Activated naive CD8-positive, alpha-beta T cell treated with anti-CD3 and anti-CD28 coated beads, Interleukin-2, amount 50 U/mL, for 24 hours (primary cell): ENCODE data around the gene SLC2A8.

Experiments used
- ATAC-seq: fragments of 150-1000 bp; cut with Tn5 transposase; one replicate; pipeline ENCODE4 v1.10.0; 2021
- DNase-seq: peaks from one replicate; pipeline ENCODE4 v3.0.0; 2021
- H3K27ac Mint-ChIP-seq: one replicate; pipeline ENCODE4 v1.8.0; 2021; ENCODE audit warnings: mild to moderate bottlenecking, mixed read lengths
- H3K27me3 Mint-ChIP-seq: one replicate; pipeline ENCODE4 v1.8.0; 2021; ENCODE audit warnings: mixed read lengths
- H3K36me3 Mint-ChIP-seq: one replicate; pipeline ENCODE4 v1.8.0; 2021; ENCODE audit warnings: low read depth, mixed read lengths
- H3K4me1 Mint-ChIP-seq: one replicate; pipeline ENCODE4 v1.8.0; 2021; ENCODE audit warnings: mixed read lengths
- H3K4me3 Mint-ChIP-seq: one replicate; pipeline ENCODE4 v1.8.0; 2021; ENCODE audit warnings: mild to moderate bottlenecking, moderate library complexity, mixed read lengths
- H3K9me3 Mint-ChIP-seq: one replicate; pipeline ENCODE4 v1.8.0; 2021; ENCODE audit warnings: mixed read lengths

SLC2A8 gene

DNA sequence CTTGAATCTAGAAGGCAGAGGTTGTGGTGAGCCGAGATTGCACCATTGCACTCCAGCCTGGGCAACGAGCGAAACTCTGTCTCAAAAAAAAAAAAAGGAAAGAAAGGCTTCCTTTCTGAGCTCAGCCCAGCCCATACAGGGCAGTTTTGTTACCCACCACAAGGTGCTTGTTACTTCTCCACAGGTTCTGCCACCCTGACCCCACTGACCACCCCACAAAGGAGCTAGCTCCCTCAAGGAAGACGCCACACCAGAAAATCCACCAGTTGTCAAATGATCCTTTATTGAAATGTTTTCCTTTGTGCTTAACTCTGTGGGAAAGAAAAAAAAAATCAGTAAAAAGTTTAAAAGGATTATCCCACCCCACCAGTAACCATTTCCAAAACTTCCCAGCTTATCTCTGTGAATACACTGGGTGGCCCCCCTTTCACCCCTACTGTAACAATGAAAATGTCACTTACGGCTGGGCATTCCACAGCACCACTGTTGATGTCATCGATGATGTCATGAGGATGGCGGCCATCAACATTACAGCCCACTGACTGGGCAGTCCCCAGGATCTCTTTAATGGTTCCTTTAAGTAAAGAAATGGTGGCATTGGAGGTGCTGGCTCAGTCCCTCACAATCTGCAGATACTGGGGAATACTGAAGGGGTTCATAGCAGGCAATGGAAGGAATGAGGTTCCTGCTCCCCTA, 50.6 kb downstream of the SLC2A8 start:
- peaks cover 83% of the 10 kb centered on the region for H3K36me3 Mint-ChIP-seq
- no peaks in the 10 kb centered on the region for H3K27me3 Mint-ChIP-seq
- H3K4me3 Mint-ChIP-seq, result peak overlapping the region; percentile 99
- H3K9me3 Mint-ChIP-seq, result peaks cover 14% of the 10 kb centered on the region
- no peak for ATAC-seq
- no peak for DNase-seq
- H3K4me1 Mint-ChIP-seq, result peaks cover 52% of the 10 kb centered on the region
- H3K27ac Mint-ChIP-seq, result peak overlapping the region; percentile 99

- peak overlapping the region; percentile 99 for H3K4me3 Mint-ChIP-seq
- no peaks in the 10 kb centered on the region for H3K27me3 Mint-ChIP-seq
- H3K9me3 Mint-ChIP-seq, result peaks cover 14% of the 10 kb centered on the region
- DNase-seq (no peak), ATAC-seq (no peak)
- H3K4me1 Mint-ChIP-seq, result peaks cover 52% of the 10 kb centered on the region
- peaks cover 78% of the 10 kb centered on the region for H3K36me3 Mint-ChIP-seq
- peak overlapping the region; percentile 99 for H3K27ac Mint-ChIP-seq
Observed at GRCh38 chr9:127448112-127448805, 51.3 kb downstream of the SLC2A8 start.

DNA sequence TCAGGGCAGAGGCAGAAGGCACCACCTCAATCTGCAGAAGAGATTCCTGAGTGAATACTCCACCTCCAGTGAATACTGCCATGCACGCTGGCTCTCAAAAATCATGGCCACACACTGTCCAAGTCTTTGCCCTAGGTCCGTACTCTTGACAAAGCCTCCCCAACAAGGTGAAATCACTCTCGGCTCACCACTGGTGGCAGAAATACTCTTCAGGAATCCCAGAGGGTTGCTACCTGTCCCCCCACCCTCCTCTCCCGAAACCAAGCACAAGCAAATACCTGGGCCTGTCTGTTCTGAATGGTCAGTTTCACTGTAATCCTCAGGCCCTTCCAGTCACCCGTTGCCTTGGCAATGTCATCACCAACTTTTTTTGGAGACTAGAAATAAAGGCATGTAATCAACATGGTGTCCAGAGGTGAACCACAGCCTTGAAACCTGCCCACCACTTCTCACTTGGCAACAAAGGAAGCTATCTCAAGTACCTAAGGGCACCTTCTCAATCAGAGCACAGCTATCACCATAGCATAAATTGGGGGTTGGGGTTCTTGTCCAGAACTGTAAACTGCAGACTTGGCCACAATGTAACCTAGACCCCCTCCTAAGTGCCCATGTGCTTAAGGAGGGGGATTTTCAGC, 52.5 kb downstream of the SLC2A8 start:
- H3K4me3 Mint-ChIP-seq, result peak overlapping the region; percentile 99
- H3K4me1 Mint-ChIP-seq, result peaks cover 52% of the 10 kb centered on the region
- H3K36me3 Mint-ChIP-seq, result peaks cover 68% of the 10 kb centered on the region
- peak overlapping the region; percentile 99 for H3K27ac Mint-ChIP-seq
- no peak for ATAC-seq
- peaks cover 10% of the 10 kb centered on the region for H3K9me3 Mint-ChIP-seq
- no peak for DNase-seq
- H3K27me3 Mint-ChIP-seq, result no peaks in the 10 kb centered on the region

DNA sequence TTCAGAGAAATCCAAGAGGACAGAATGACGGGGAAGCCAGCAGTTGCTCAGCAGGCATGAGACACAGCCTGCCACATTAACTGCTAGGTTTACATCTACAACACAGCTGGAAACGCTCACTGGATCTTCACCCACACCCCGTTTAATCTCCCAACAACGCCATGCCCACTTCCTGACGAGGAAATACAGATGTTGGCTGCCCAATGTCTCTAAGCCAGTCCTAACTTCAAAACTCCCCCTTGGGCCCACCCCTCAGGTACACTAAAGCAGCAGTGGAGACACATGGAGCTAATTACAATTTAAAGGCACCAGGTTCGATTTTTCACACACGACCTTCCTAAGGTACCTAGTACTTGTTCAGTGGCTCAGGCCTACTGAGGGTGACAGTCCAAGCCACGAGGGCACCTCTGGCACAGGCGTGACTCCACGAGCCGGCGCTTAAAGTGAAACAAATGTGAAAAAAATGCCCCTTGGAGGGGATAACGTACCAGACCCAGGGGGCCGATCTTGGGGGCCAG, 53.3 kb downstream of the SLC2A8 start:
- H3K9me3 Mint-ChIP-seq, result peaks cover 1% of the 10 kb centered on the region
- no peaks in the 10 kb centered on the region for H3K27me3 Mint-ChIP-seq
- peaks cover 51% of the 10 kb centered on the region for H3K4me1 Mint-ChIP-seq
- no peak for ATAC-seq
- peak overlapping the region; percentile 99 for H3K27ac Mint-ChIP-seq
- H3K36me3 Mint-ChIP-seq, result peaks cover 62% of the 10 kb centered on the region
- no peak for DNase-seq
- H3K4me3 Mint-ChIP-seq, result peak overlapping the region; percentile 99

DNA sequence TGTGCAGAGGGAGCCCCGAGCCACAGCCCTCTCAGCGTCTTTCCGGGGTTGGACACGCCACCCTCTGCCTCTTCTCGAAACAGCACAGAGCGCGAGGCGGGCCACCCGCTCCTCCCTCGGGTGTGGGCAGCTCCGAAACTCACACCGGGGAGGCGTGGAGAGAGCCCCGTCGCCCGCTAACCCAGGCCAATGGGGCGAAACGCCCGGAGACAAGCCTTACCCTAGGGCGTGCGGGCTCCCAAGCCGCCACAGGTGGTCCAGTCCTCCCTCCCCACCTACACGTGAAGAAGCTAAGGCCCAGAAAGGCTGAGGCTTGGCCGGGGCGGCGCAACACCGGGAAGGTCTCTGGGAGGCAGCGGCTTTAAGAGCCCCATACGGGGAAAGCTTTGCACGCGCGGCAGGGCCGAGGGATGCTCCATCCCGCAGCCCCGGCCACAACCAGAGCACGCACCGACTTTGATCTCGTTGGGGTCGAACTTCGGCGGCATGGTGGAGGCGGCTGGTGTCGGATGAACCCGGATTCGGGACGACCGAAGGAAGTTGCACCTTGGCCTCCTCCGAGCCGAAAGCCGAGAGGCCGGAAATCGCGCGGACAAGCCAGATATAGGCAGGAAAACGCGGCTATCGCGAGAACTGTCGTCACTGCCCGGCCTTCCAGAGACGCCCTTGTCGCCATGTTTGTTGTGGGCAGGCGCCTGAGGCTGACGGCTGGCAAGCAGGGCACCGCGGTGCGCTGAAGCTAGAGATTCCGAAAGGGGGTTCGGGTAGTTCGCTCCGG, 54.0 kb downstream of the SLC2A8 start, which contains the start of the genes LRSAM1 and RPL12:
LRSAM1 (plus strand) TSS at position 681 of the 778 bp plus-strand sequence. CDS start 3,018 bp downstream, outside the sequence.
RPL12 (minus strand) TSS at position 577 of the 778 bp plus-strand sequence; CDS start at position 488, 89 bp downstream.
- peak within 1 kb of the TSS; percentile 99 for H3K4me3 Mint-ChIP-seq
- H3K27ac Mint-ChIP-seq, result peak within 1 kb of the TSS; percentile 99
- no peaks in the 10 kb centered on the region for H3K9me3 Mint-ChIP-seq
- DNase-seq (peak; percentile 99), ATAC-seq (peak; percentile 53)
- H3K36me3 Mint-ChIP-seq, result peaks cover 57% of the 10 kb centered on the region
- peaks cover 46% of the 10 kb centered on the region for H3K4me1 Mint-ChIP-seq
- no peaks in the 10 kb centered on the region for H3K27me3 Mint-ChIP-seq

GRCh38 chr9:127451608-127451857, 54.6 kb downstream of the SLC2A8 start:
- ATAC-seq (peak; percentile 1), DNase-seq (no peak)
- H3K9me3 Mint-ChIP-seq, result no peaks in the 10 kb centered on the region
- H3K4me1 Mint-ChIP-seq, result peaks cover 41% of the 10 kb centered on the region
- peaks cover 52% of the 10 kb centered on the region for H3K36me3 Mint-ChIP-seq
- H3K4me3 Mint-ChIP-seq, result peak overlapping the region; percentile 99
- no peaks in the 10 kb centered on the region for H3K27me3 Mint-ChIP-seq
- H3K27ac Mint-ChIP-seq, result peak overlapping the region; percentile 99

DNA sequence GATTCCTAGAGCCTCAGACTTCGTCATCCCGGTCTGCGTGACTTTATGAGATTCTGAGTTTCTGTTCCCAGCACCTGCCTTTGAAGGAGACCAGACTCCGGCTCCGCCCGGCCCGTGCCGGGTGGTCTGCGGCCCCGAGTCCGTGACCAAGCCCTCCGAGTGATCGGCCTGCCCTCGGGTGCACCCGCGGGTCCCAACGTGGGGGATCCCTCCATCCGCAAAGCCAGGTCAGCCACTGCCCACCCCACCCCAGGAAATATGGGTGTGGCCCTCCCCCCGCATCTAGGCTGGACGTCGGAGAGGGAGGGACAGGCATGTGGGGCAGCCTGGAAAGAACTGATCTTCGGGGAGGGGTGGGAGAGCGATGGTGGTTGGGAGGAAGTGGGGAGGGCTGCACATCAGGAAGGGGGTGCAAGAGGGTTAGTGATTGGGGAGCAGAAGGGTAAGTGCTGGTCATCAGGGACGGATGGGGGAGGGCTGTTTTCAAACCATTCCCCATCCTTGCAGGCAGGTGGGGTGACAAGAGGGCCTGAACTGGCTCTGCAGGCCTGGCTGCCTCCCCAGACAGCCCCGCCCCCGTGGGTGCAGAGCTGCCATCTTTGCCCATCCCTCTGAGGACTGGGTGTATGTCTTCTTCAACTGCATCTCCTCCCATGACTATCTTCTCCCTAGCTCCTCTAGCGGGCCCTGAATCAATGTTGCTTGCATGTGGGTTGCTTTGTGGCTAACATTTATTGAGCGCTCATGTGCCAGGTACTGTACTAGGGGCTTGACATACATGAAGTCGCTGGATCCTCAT, 55.1 kb downstream of the SLC2A8 start:
- peaks cover 50% of the 10 kb centered on the region for H3K36me3 Mint-ChIP-seq
- peak; percentile 52 for ATAC-seq
- peak overlapping the region; percentile 99 for H3K4me3 Mint-ChIP-seq

DNA sequence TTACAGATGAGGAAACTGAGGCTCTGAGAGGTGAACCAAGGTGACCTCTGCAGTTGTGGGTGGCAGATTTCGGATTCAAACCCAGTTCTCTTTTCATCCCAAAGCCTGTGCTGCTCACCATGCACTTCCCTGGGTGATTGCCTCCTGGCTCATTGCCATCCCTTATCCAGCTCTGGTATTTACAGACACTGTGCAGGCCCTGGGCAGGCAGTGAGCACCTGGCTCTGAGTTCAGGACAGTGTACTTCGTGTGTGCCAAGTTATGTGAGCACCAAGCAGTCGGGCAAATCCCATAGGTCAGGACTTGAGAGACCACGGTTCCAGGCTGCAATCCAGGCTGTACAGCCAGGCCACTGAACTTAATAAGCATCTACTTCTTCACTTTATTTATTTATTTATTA, 55.7 kb downstream of the SLC2A8 start:
- Mint-ChIP-seq H3K4me3 (peak overlapping the region; percentile 99), H3K36me3 (peaks cover 46% of the 10 kb centered on the region), H3K27ac (no peak overlapping the region), H3K4me1 (peaks cover 31% of the 10 kb centered on the region), H3K27me3 (no peaks in the 10 kb centered on the region), H3K9me3 (no peaks in the 10 kb centered on the region)
- ATAC-seq (no peak), DNase-seq (no peak)

More for the DNA sequence above, 55.1 kb downstream of the SLC2A8 start:
- Mint-ChIP-seq H3K4me1 (peaks cover 37% of the 10 kb centered on the region), H3K27me3 (no peaks in the 10 kb centered on the region), H3K27ac (peak overlapping the region; percentile 99), H3K9me3 (no peaks in the 10 kb centered on the region)
- DNase-seq, result peak; percentile 64

GRCh38 chr9:127455324-127455992, 58.5 kb downstream of the SLC2A8 start:
- no peak overlapping the region for H3K27ac Mint-ChIP-seq
- no peaks in the 10 kb centered on the region for H3K9me3 Mint-ChIP-seq
- H3K4me1 Mint-ChIP-seq, result peaks cover 5% of the 10 kb centered on the region
- H3K27me3 Mint-ChIP-seq, result no peaks in the 10 kb centered on the region
- ATAC-seq (no peak), DNase-seq (no peak)
- H3K4me3 Mint-ChIP-seq, result no peak overlapping the region
- H3K36me3 Mint-ChIP-seq, result peaks cover 26% of the 10 kb centered on the region

DNA sequence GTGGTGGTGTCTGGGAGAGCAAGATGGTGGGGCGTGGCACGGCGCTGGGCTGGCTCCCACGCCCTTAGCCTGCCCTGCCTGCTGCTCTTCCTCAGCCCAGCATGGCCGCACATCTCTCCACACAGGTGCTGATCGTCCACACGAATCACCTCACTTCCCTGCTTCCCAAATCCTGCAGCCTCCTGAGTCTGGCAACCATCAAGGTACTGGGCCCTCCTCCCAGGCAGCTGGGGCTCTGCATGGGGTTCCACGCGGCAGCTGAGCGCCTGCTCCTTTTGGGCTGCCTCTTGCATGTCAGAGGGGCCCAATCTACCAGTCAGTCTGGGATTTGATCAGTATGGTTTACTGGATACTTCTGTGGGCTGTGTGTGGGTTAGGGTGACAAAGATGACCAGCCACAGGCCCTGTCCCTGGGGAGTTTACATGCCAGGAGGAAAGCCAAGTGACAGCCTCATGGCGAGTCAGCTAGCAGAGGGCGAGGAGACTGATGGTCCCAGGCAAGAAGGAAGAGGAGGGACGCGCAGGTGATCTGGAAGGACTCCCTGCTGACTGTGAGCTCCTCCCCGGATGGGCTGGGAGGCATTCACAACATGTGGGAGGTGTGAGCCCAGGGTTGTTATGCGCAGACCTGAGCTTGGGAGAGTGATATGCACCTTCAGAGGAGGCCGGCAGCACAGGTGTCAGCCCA, 60.4 kb downstream of the SLC2A8 start:
- peaks cover 20% of the 10 kb centered on the region for H3K36me3 Mint-ChIP-seq

More for the DNA sequence above, 60.4 kb downstream of the SLC2A8 start:
- no peak for ATAC-seq
- no peaks in the 10 kb centered on the region for H3K9me3 Mint-ChIP-seq
- no peaks in the 10 kb centered on the region for H3K27me3 Mint-ChIP-seq
- no peak overlapping the region for H3K4me3 Mint-ChIP-seq
- peaks cover 2% of the 10 kb centered on the region for H3K4me1 Mint-ChIP-seq
- no peak for DNase-seq
- no peak overlapping the region for H3K27ac Mint-ChIP-seq
